T-helper 17 cell (primary cell): ENCODE results near the gene TAF1D. TPM values are rescaled to one million over a fixed set of nuclear protein-coding genes. Genes with fewer than 3 reads are reported as not detected.

Source experiments
- ATAC-seq: fragments of 150-1000 bp; cut with Tn5 transposase; 2 replicates; pipeline ENCODE4 v1.10.0; 2021; ENCODE audit warnings: mild to moderate bottlenecking, moderate library complexity
- DNase-seq, 3 donors: peaks; one replicate each; pipeline versions ENCODE4 v3.0.0 to v3.0.0-alpha.2; 2020 to 2021
- H3K9me3 ChIP-seq: one replicate; pipeline ENCODE4 v1.7.0; 2013; ENCODE audit warnings: low read length, mild to moderate bottlenecking; ENCODE audit not compliant: control insufficient read depth, poor library complexity, severe bottlenecking
- H3K27ac Mint-ChIP-seq: one replicate; pipeline ENCODE4 v1.8.0; 2022; ENCODE audit warnings: mild to moderate bottlenecking, moderate library complexity, mixed read lengths
- H3K27me3 Mint-ChIP-seq: one replicate; pipeline ENCODE4 v1.8.0; 2022; ENCODE audit warnings: mixed read lengths
- H3K36me3 Mint-ChIP-seq: one replicate; pipeline ENCODE4 v1.8.0; 2022; ENCODE audit warnings: low read depth, mixed read lengths
- H3K4me1 Mint-ChIP-seq: one replicate; pipeline ENCODE4 v1.8.0; 2022; ENCODE audit warnings: mild to moderate bottlenecking, mixed read lengths
- H3K4me3 Mint-ChIP-seq: one replicate; pipeline ENCODE4 v1.8.0; 2022; ENCODE audit warnings: mild to moderate bottlenecking, moderate library complexity, mixed read lengths
- total RNA-seq, 4 donors: library from RNA in 2 of 4; stranded (reverse) in 2 of 4; gene quantifications; one replicate each; pipeline ENCODE4 v1.2.3 and lab custom pipeline; 2022 to 2026

Gene TAF1D
- total RNA-seq, 2 donors from 2014 or later = 129 to 143 TPM

DNA sequence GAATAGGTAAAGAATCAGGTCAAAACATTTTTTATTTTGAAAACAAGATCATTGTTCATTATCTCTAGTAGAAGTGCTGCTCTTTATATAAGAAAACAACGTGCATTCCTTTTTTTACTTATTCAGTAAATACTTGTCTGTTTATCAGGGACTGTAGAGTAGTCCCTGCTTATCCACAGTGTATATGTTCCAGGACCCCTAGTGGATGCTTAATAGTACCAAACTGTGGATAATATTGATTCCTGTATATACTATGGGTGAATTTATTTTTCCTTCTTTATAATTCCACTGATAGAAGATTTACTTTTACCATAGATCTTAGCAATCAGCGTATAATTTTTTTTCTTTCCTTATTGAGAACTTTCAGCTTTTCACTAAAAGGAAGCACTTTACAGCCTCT, 47.2 kb downstream of the TAF1D start:
- Mint-ChIP-seq H3K36me3 (peaks cover 24% of the 10 kb centered on the region), H3K4me1 (peaks cover 7% of the 10 kb centered on the region), H3K4me3 (no peak overlapping the region), H3K27ac (peak overlapping the region; percentile 19), H3K27me3 (no peaks in the 10 kb centered on the region)
- DNase-seq (no peak), ATAC-seq (no peak)
- H3K9me3 ChIP-seq = no peaks in the 10 kb centered on the region

- Mint-ChIP-seq H3K36me3 (peaks cover 27% of the 10 kb centered on the region), H3K4me3 (no peak overlapping the region), H3K4me1 (peaks cover 14% of the 10 kb centered on the region), H3K27ac (peak overlapping the region; percentile 60), H3K27me3 (no peaks in the 10 kb centered on the region)
- H3K9me3 ChIP-seq = no peaks in the 10 kb centered on the region
- DNase-seq = no peak
- ATAC-seq = peak; percentile 20
These were observed 52.1 kb downstream of the TAF1D start for GRCh38 chr11:93689240-93689639.

- DNase-seq (no peak), ATAC-seq (no peak)
- Mint-ChIP-seq H3K27me3 (no peaks in the 10 kb centered on the region), H3K27ac (no peak overlapping the region), H3K4me3 (no peak overlapping the region), H3K36me3 (peaks cover 33% of the 10 kb centered on the region), H3K4me1 (peaks cover 20% of the 10 kb centered on the region)
- H3K9me3 ChIP-seq = no peaks in the 10 kb centered on the region
These were observed 54.5 kb downstream of the TAF1D start for GRCh38 chr11:93686812-93687211.

DNA sequence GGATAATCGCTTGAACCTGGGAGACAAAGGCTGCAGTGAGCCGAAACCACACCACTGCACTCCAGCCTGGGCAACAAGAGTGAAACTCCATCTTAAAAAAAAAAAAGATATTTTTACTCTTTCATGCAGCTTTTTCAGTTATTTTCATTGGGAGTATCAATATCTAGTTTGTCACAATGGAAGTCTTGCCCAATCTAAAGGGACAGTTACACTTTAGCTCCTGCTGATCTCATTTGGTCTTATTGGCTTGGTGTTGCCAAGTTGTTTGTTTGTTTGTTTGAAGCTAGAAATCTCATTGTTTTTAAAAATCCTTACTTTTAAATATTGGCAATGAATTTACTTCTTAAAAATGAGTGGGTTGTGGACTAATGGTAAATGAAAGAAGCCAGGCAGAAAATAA, 55.1 kb downstream of the TAF1D start:
- no peak overlapping the region for H3K27ac Mint-ChIP-seq
- peaks cover 20% of the 10 kb centered on the region for H3K4me1 Mint-ChIP-seq
- ATAC-seq (no peak), DNase-seq (no peak)
- no peaks in the 10 kb centered on the region for H3K9me3 ChIP-seq
- peaks cover 31% of the 10 kb centered on the region for H3K36me3 Mint-ChIP-seq
- no peak overlapping the region for H3K4me3 Mint-ChIP-seq
- no peaks in the 10 kb centered on the region for H3K27me3 Mint-ChIP-seq

Other genes with a start within 250 kb of the TAF1D start
- 1 to 10 TPM; 6.6 to 8.9 TPM for gene SMCO4, start 198.1 kb downstream of the TAF1D start, total RNA-seq
- gene CEP295, start 79.8 kb downstream of the TAF1D start, total RNA-seq = 10 to 100 TPM in 1 of 2 donors, 1 to 10 TPM in 1; 9.3 to 11.9 TPM
- gene C11orf54, start 177 bp upstream of the TAF1D start, total RNA-seq = 10 to 100 TPM; 12.1 to 13.9 TPM
- gene MED17, start 42.8 kb upstream of the TAF1D start, total RNA-seq = 10 to 100 TPM; 58.5 to 61.8 TPM
- gene VSTM5, start 109.1 kb upstream of the TAF1D start, total RNA-seq = not detected